ENCODE results near the gene BACH2. TPM values are rescaled to one million over a fixed set of nuclear protein-coding genes. Genes with fewer than 3 reads are reported as not detected.
A peak's percentile ranks its signal among the peaks of the same experiment; 100 is the strongest.

Gene BACH2
- total and polyA plus RNA-seq, 10 of the 15 experiments (the other 5 are each of a cell fraction or from before 2014, with no cell fraction given), result 0.03 to 0.28 (median 0.04) TPM; not detected in 3

- TF ChIP-seq CEBPZ (IDR thresholded peaks at IDR 0.05; ENCODE audit: low read depth, low read length) (no peak), TARDBP (IDR thresholded peaks at IDR 0.05; ENCODE audit: borderline replicate concordance) (no peak), NFXL1 (IDR thresholded peaks at IDR 0.05; ENCODE audit: borderline replicate concordance) (no peak), PBX3 (IDR thresholded peaks at IDR 0.05; ENCODE audit: insufficient replicate concordance, low read depth, low read length) (no peak), TCF7 (IDR thresholded peaks at IDR 0.05; ENCODE audit: borderline replicate concordance) (peak; percentile 72), NKRF (conservative IDR thresholded peaks at IDR 0.05) (no peak), USF1 (IDR thresholded peaks at IDR 0.05; ENCODE audit: borderline replicate concordance, extremely low read length, insufficient read depth, low read depth, low read length) (no peak), NBN (IDR thresholded peaks at IDR 0.05) (no peak), REST (IDR thresholded peaks at IDR 0.05; ENCODE audit: low read depth, low read length) (no peak), NFYA (IDR thresholded peaks at IDR 0.05; ENCODE audit: borderline replicate concordance, low read depth, low read length) (no peak)
Observed at GRCh38 chr6:90103056-90103800, 193.4 kb downstream of the BACH2 start (continued).
